ENCODE data around the gene SYNJ2. TPM values are rescaled to one million over a fixed set of nuclear protein-coding genes. Genes with fewer than 3 reads are reported as not detected.
A peak's percentile ranks its signal among the peaks of the same experiment; 100 is the strongest.

Gene SYNJ2
- total and polyA plus RNA-seq, 2 donors (not counting 3 experiments of a cell fraction or from before 2014, with no cell fraction given): 35.1 to 78.2 TPM

GRCh38 chr6:157981132-157981394, 600 bp upstream of the SYNJ2 start:
- Histone ChIP-seq H3K9me1 (replicated peaks; ENCODE audit: control insufficient read depth, extremely low read depth, insufficient read depth, low read length) (no peaks in the 10 kb centered on the region), H2AFZ (ENCODE audit: low read depth, low read length) (peak overlapping the region; percentile 81), H3K36me3 (ENCODE audit: control insufficient read depth in 2 of 2, extremely low read depth in 1 of 2, insufficient read depth in 2 of 2, low read length in 2 of 2) (no peaks in the 10 kb centered on the region), H3K27ac (ENCODE audit: insufficient read depth, low read depth, low read length) (peak overlapping the region; percentile 30), H3K4me1 (ENCODE audit: control insufficient read depth, extremely low read depth, insufficient read depth, low read length) (peaks cover 21% of the 10 kb centered on the region), H4K20me1 (replicated peaks; ENCODE audit: control insufficient read depth, extremely low read depth, insufficient read depth, low read length) (no peaks in the 10 kb centered on the region), H3K9me3 (replicated peaks; ENCODE audit: control insufficient read depth, insufficient read depth, low read length) (no peaks in the 10 kb centered on the region), H3K79me2 (ENCODE audit: control insufficient read depth, insufficient read depth, low read length) (peaks cover 42% of the 10 kb centered on the region), H3K9ac (replicated peaks; ENCODE audit: extremely low read depth, insufficient read depth, low read length) (peak overlapping the region; percentile 96), H3K27me3 (ENCODE audit: control insufficient read depth in 2 of 2, insufficient read depth in 2 of 2, low read length in 2 of 2) (no peaks in the 10 kb centered on the region), H3K4me2 (ENCODE audit: insufficient read depth, low read length) (peak overlapping the region; percentile 37), H3K4me3 (replicated peaks in 1 of 3; ENCODE audit: insufficient read depth in 1 of 3, low read depth in 1 of 3, low read length in 3 of 3) (peak overlapping the region; percentile 59 to 91 (median 87))
- TF ChIP-seq JUN (IDR thresholded peaks at IDR 0.05; ENCODE audit: borderline replicate concordance, insufficient read depth, insufficient read length, low read depth) (no peak), FOS (IDR thresholded peaks at IDR 0.05; ENCODE audit: borderline replicate concordance, insufficient read depth, low read length) (no peak), CTCF (IDR thresholded peaks at IDR 0.05; ENCODE audit: extremely low read depth in 1 of 2, insufficient read depth in 1 of 2, low read depth in 1 of 2, low read length in 2 of 2) (no peak), MAX (IDR thresholded peaks at IDR 0.05; ENCODE audit: insufficient read depth, insufficient read length) (no peak), POLR2A (IDR thresholded peaks at IDR 0.05; ENCODE audit: low read depth, low read length) (no peak), MYC (IDR thresholded peaks at IDR 0.05; ENCODE audit: low read depth, low read length) (no peak), POLR2AphosphoS5 (IDR thresholded peaks at IDR 0.05; ENCODE audit: insufficient read depth, low read depth, low read length) (no peak), GATA2 (IDR thresholded peaks at IDR 0.05; ENCODE audit: insufficient read depth, insufficient read length, low read depth, low read length) (no peak), EZH2 (IDR thresholded peaks at IDR 0.05; ENCODE audit: borderline replicate concordance, low read depth, low read length, severe bottlenecking) (no peak)
- FAIRE-seq: no peak
- intact Hi-C loops (cut with micrococcal nuclease): loop anchor here (1.0 to 5.0 kb wide), 6 partner anchors 22 to 219 kb away; no protein-coding TSS in a partner anchor
- ChIA-PET CTCF (interaction anchor here (0.9 to 4.3 kb wide), 3 partner anchors 23 to 90 kb away, joined by 3 to 28 read pairs (median 3); no protein-coding TSS in a partner anchor), POLR2A (no interaction called here)
- TSS peak; percentile 43 for BruUV-seq (replicated peaks)
- no peak for DNase-seq (ENCODE audit: low read depth, low spot score)
- dilution Hi-C loops (cut with MboI; ENCODE audit: extremely low pct_ligation_motif_present, low sequenced_read_pairs): no loop called here
